ENCODE results near the gene PEX16. TPM values are rescaled to one million over a fixed set of nuclear protein-coding genes. Genes with fewer than 3 reads are reported as not detected.
A peak's percentile ranks its signal among the peaks of the same experiment; 100 is the strongest.

Gene PEX16
- total and polyA plus RNA-seq, 2 of the 13 experiments (the other 11 are each of a cell fraction or from before 2014, with no cell fraction given), result 12.5 to 21.8 TPM

DNA sequence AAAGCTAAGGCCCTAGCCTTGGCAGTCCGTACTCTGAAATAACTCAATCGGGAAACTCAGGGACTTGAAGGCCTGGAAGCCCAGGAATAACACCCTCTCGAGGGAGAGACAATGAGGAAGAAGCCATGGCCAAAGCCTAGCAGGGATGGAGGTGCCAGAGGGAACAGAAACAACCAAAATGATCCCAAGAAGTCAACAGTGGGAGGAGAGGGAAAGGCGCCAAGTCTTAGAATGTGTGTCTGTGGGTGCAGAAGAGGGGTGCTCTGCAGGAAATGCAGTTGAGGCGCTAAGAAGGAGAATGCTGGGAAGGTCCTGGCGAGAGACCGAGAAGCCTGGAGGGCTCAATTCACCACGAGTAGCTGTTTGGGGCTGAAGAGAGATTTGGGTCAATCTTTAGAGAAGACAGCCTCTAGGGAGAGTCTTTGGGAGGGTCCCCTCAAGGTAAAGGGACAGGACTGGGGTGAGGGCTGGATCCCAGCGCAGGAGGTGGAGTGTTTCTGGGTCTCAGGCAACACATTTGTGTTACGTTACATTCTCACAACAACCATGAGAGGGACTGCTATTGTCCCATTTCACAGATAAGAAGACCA, 33.0 kb downstream of the PEX16 start:
- Histone ChIP-seq H4K20me1 (ENCODE audit: insufficient read depth, low read length) (peaks cover 12% of the 10 kb centered on the region; the same call in 1 of the 2 replicates), H3K79me2 (ENCODE audit: insufficient read depth, low read length) (no peaks in the 10 kb centered on the region), H3K4me2 (ENCODE audit: low read depth, low read length) (peak overlapping the region; percentile 43; the same call in 1 of the 2 replicates), H3K27me3 (ENCODE audit: control insufficient read depth in 1 of 2, insufficient read depth in 2 of 2, low read length in 2 of 2) (no peaks in the 10 kb centered on the region; a peak in 1 of 5 replicates), H3K4me3 (replicated peaks in 1 of 3; ENCODE audit: insufficient read depth in 1 of 3, low read depth in 2 of 3, low read length in 3 of 3) (0 out of 6 replicates have a peak overlapping the region, but pooled peaks of 1 of the 3 experiments have one; percentile 18), H3K9me3 (ENCODE audit: low read length) (no peaks in the 10 kb centered on the region), H2AFZ (ENCODE audit: low read length) (no peak overlapping the region), H3K27ac (ENCODE audit: extremely low read length, insufficient read depth, low read length) (no peak overlapping the region), H3K9ac (ENCODE audit: insufficient read depth, low read depth, low read length) (no peak overlapping the region), H3K36me3 (replicated peaks in 1 of 2; ENCODE audit: control insufficient read depth in 1 of 2, insufficient read depth in 2 of 2, low read length in 2 of 2) (peaks cover 0 to 7% of the 10 kb centered on the region in 2 experiments; a peak in 2 of 5 replicates), H3K4me1 (ENCODE audit: insufficient read depth, low read length) (no peaks in the 10 kb centered on the region)
- no TSS peak for BruUV-seq (replicated peaks)
- ChIA-PET POLR2A (no interaction called here), CTCF (ENCODE audit: low intra/inter-chr PET ratio, low total read pairs) (no interaction called here)
- DNase-seq (ENCODE audit: low spot score) (no peak), ATAC-seq (no peak), FAIRE-seq (no peak)
- TF ChIP-seq SNAI1 (CRISPR knock-in tag; IDR thresholded peaks at IDR 0.05; ENCODE audit: borderline replicate concordance) (peak; percentile 24; the same call in 1 of the 2 replicates), TCF12 (IDR thresholded peaks at IDR 0.05) (no peak), TCF12 (CRISPR knock-in tag; IDR thresholded peaks at IDR 0.05) (0 out of 2 replicates have a peak, but pooled peaks have one; percentile 19), NKX3-1 (CRISPR knock-in tag; IDR thresholded peaks at IDR 0.05) (no peak)
- in situ Hi-C loops (cut with HindIII; ENCODE audit: extremely low pct_ligation_motif_present, low pct_unique_long_range_greater_than_20kb), result no loop called here
- WGBS (ENCODE audit: low lambda C conversion rate), result 77% methylated on average over 10 of the region's 10 CpGs
- intact Hi-C loops (cut with micrococcal nuclease; ENCODE audit: unreplicated experiment), result no loop called here

DNA sequence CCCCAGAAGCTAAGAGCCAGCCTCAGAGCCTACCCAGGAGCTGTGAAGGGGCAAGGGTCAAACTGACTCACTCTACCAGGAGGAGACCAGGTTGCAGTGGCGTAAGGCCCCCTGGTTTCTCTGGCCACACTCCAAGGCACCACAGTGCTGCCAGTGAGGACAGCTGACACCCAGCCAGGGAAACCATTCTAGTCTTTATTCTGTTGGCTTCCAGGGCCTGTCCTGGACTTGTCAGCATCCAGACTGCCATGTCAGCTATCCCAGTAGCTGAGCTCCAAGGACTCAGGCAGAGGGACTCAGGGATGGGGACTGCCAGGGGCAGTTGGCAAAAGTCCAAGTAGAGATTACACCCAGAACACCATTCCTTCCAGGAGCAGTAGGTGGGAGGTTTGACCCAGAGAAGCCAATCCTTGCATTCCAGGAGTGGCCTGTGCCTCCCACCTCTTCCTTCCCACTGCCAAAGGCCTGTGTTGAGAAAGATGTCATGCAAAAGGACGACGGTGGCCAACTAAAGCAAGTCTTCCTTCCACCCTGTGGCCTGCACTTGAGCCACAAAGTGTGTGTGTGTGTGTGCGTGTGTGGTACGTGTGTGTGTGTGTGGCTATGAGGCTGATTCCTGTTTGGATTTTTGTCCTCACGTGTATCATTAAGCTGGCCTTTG, 35.8 kb downstream of the PEX16 start:
- no TSS peak for BruUV-seq (replicated peaks)
- TF ChIP-seq, protein P1, sequence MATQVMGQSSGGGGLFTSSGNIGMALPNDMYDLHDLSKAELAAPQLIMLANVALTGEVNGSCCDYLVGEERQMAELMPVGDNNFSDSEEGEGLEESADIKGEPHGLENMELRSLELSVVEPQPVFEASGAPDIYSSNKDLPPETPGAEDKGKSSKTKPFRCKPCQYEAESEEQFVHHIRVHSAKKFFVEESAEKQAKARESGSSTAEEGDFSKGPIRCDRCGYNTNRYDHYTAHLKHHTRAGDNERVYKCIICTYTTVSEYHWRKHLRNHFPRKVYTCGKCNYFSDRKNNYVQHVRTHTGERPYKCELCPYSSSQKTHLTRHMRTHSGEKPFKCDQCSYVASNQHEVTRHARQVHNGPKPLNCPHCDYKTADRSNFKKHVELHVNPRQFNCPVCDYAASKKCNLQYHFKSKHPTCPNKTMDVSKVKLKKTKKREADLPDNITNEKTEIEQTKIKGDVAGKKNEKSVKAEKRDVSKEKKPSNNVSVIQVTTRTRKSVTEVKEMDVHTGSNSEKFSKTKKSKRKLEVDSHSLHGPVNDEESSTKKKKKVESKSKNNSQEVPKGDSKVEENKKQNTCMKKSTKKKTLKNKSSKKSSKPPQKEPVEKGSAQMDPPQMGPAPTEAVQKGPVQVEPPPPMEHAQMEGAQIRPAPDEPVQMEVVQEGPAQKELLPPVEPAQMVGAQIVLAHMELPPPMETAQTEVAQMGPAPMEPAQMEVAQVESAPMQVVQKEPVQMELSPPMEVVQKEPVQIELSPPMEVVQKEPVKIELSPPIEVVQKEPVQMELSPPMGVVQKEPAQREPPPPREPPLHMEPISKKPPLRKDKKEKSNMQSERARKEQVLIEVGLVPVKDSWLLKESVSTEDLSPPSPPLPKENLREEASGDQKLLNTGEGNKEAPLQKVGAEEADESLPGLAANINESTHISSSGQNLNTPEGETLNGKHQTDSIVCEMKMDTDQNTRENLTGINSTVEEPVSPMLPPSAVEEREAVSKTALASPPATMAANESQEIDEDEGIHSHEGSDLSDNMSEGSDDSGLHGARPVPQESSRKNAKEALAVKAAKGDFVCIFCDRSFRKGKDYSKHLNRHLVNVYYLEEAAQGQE (IDR thresholded peaks at IDR 0.05; ENCODE audit: borderline replicate concordance in 1 of 2, low read depth in 1 of 2, low read length in 2 of 2), result no peak
- no peak for TF ChIP-seq MBD4 (IDR thresholded peaks at IDR 0.05; ENCODE audit: borderline replicate concordance, low read length)
- TF ChIP-seq, protein P2, sequence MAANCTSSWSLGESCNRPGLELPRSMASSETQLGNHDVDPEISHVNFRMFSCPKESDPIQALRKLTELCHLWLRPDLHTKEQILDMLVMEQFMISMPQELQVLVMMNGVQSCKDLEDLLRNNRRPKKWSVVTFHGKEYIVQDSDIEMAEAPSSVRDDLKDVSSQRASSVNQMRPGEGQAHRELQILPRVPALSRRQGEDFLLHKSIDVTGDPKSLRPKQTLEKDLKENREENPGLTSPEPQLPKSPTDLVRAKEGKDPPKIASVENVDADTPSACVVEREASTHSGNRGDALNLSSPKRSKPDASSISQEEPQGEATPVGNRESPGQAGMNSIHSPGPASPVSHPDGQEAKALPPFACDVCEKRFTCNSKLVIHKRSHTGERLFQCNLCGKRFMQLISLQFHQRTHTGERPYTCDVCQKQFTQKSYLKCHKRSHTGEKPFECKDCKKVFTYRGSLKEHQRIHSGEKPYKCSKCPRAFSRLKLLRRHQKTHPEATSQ (CRISPR knock-in tag; IDR thresholded peaks at IDR 0.05; ENCODE audit: borderline replicate concordance), result no peak
- Histone ChIP-seq H3K4me3 (replicated peaks in 1 of 3; ENCODE audit: insufficient read depth in 1 of 3, low read depth in 2 of 3, low read length in 3 of 3) (no peak overlapping the region), H3K9ac (ENCODE audit: insufficient read depth, low read depth, low read length) (no peak overlapping the region), H4K20me1 (ENCODE audit: insufficient read depth, low read length) (peaks cover 15% of the 10 kb centered on the region; the same call in 1 of the 2 replicates), H3K27ac (ENCODE audit: extremely low read length, insufficient read depth, low read length) (no peak overlapping the region), H3K9me3 (ENCODE audit: low read length) (no peaks in the 10 kb centered on the region), H3K36me3 (replicated peaks in 1 of 2; ENCODE audit: control insufficient read depth in 1 of 2, insufficient read depth in 2 of 2, low read length in 2 of 2) (peaks cover 11% of the 10 kb centered on the region in 2 experiments; a peak in 4 of 5 replicates), H3K4me1 (ENCODE audit: insufficient read depth, low read length) (no peaks in the 10 kb centered on the region), H2AFZ (ENCODE audit: low read length) (no peak overlapping the region), H3K4me2 (ENCODE audit: low read depth, low read length) (no peak overlapping the region), H3K79me2 (ENCODE audit: insufficient read depth, low read length) (no peaks in the 10 kb centered on the region), H3K27me3 (ENCODE audit: control insufficient read depth in 1 of 2, insufficient read depth in 2 of 2, low read length in 2 of 2) (no peaks in the 10 kb centered on the region; a peak in 1 of 5 replicates)
- no peak for ATAC-seq
- no peak for FAIRE-seq
- in situ Hi-C loops (cut with HindIII; ENCODE audit: extremely low pct_ligation_motif_present, low pct_unique_long_range_greater_than_20kb) (no loop called here), intact Hi-C loops (cut with micrococcal nuclease; ENCODE audit: unreplicated experiment) (no loop called here)
- 93% methylated on average over 4 of the region's 6 CpGs for WGBS (ENCODE audit: low lambda C conversion rate)
- no peak for DNase-seq (ENCODE audit: low spot score)
- POLR2A ChIA-PET, result no interaction called here
- CTCF ChIA-PET (ENCODE audit: low intra/inter-chr PET ratio, low total read pairs), result no interaction called here
